HUES6 (cell line): Measurements from ENCODE around the gene MOGAT1.

Experiments used
- H3K27ac ChIP-seq: 2 replicates; pipeline ENCODE4 v1.7.0; 2013; ENCODE audit warnings: low read depth, mild to moderate bottlenecking, low read length, inconsistent platforms
- H3K27me3 ChIP-seq: 2 replicates; pipeline ENCODE4 v1.6.1; 2013; ENCODE audit warnings: low read length; ENCODE audit not compliant: control insufficient read depth, insufficient read depth
- H3K36me3 ChIP-seq: 2 replicates; pipeline ENCODE4 v1.6.1; 2013; ENCODE audit warnings: low read length; ENCODE audit not compliant: control insufficient read depth, insufficient read depth
- H3K4me1 ChIP-seq: 2 replicates; pipeline ENCODE4 v1.6.1; 2013; ENCODE audit warnings: low read length; ENCODE audit not compliant: control insufficient read depth, insufficient read depth
- H3K4me3 ChIP-seq: 2 replicates; pipeline ENCODE4 v1.5.1; 2013; ENCODE audit warnings: low read depth, low read length
- H3K9ac ChIP-seq: one replicate; pipeline ENCODE4 v1.6.1; 2013; ENCODE audit warnings: mild to moderate bottlenecking, low read length
- H3K9me3 ChIP-seq: 2 replicates; pipeline ENCODE4 v1.6.1; 2013; ENCODE audit warnings: low read depth, low read length; ENCODE audit not compliant: control insufficient read depth, insufficient read depth

The MOGAT1 gene

GRCh38 chr2:222651718-222652418, 19.6 kb upstream of the MOGAT1 start:
- H3K9me3 ChIP-seq, result no peaks in the 10 kb centered on the region
- peaks cover 18% of the 10 kb centered on the region for H3K36me3 ChIP-seq
- H3K4me1 ChIP-seq, result no peaks in the 10 kb centered on the region
- H3K4me3 ChIP-seq, result no peak overlapping the region
- H3K9ac ChIP-seq, result no peak overlapping the region
- no peaks in the 10 kb centered on the region for H3K27me3 ChIP-seq
- H3K27ac ChIP-seq, result no peak overlapping the region

GRCh38 chr2:222652491-222653255, 18.8 kb upstream of the MOGAT1 start:
- Histone ChIP-seq H3K36me3 (peaks cover 10% of the 10 kb centered on the region), H3K4me3 (no peak overlapping the region), H3K27me3 (no peaks in the 10 kb centered on the region), H3K9me3 (no peaks in the 10 kb centered on the region), H3K9ac (no peak overlapping the region), H3K4me1 (no peaks in the 10 kb centered on the region), H3K27ac (no peak overlapping the region)

GRCh38 chr2:222653280-222653679, 18.2 kb upstream of the MOGAT1 start:
- Histone ChIP-seq H3K4me1 (no peaks in the 10 kb centered on the region), H3K9ac (no peak overlapping the region), H3K4me3 (no peak overlapping the region), H3K27ac (no peak overlapping the region), H3K9me3 (no peaks in the 10 kb centered on the region), H3K27me3 (no peaks in the 10 kb centered on the region), H3K36me3 (peaks cover 5% of the 10 kb centered on the region)

DNA sequence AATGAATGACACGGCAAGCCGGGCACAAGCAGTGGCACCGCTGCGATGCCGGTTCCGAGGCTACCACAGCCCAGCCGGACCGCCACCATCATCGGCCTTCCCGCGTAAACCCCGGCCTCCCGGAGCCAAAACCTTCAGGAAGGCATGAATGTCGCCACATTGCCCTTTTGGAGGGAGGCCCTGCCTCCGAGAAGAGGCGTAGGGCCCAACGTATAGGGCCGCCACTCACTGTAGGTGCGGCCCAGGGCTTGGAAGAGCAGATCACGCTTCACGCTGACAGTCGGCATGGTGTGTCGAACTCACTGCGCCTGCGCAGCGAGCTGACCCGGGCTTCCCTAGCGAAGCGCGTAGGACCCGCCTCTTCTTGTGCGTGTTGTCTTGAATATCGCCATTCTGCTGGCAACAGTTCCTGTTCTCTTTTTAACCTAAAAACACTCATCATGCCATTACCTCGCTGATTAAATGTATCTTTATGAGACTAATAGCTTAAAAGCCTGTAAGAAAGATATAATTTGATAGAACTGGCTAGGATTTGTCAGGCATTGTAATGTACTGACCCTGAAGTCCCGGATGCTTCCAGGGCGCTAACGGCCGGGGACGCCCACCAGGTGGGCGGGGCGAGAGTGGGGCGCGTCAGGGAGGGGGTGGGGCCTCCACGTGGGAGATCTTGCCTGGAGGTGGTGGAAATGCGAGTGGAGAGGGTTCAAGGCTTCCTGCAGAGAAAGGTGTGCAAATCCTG, 15.5 kb upstream of the MOGAT1 start, which contains the start of gene FARSB:
FARSB (minus strand) TSS at position 306 of the 739 bp plus-strand sequence; CDS start at position 287, 19 bp downstream.
- peak within 1 kb of the TSS; percentile 86 for H3K4me3 ChIP-seq
- no peaks in the 10 kb centered on the region for H3K27me3 ChIP-seq
- H3K9ac ChIP-seq, result peak within 1 kb of the TSS; percentile 98
- H3K9me3 ChIP-seq, result no peaks in the 10 kb centered on the region
- peak within 1 kb of the TSS; percentile 100 for H3K27ac ChIP-seq
- H3K36me3 ChIP-seq, result no peaks in the 10 kb centered on the region
- 0 out of 2 replicates have a peak, but pooled peaks cover 3% of the 10 kb centered on the region for H3K4me1 ChIP-seq

DNA sequence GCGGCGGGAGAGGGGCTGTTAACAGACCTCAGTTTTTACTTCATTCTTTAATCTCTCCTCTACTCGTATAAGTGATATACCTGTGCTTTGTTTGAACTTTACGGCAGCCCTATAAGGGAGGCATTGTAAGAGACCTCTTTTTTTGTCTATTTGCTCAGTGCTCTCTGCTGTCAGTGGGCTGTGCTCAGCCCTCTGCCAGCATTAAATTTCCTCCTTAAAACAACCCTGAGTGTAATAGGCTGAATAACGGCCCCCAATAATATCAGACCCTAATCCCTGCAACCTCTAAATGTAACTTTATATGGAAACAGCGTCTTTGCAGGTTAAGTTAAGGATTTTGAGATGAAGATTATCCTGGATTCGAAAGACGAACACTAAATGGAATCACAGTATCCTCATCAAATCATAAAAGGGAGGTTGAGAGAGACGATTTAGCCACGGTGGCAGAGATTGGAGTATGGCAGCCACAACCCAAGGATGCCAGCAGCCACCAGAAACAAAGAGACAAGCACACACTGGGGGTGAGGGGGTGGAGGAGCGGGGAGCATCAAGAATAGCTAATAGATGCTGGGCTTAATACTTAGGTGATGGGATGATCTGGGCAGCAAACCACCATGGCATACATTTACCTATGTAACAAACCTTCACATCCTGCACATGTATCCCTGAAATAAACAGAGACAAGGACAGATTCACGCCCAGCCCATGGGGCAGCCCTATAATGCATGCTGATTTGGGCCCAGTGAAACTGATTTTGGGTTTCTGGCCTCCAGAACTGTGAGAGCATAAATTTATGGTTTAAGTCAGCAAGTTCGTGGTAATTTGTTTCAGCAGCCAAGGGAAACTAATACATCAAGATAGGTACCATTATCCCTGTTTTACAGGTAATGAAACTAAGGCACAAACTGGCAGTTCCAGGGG, 14.7 kb upstream of the MOGAT1 start:
- Histone ChIP-seq H3K9ac (peak overlapping the region; percentile 98), H3K9me3 (no peaks in the 10 kb centered on the region), H3K27me3 (no peaks in the 10 kb centered on the region), H3K27ac (peak overlapping the region; percentile 100; the same call in 1 of the 2 replicates), H3K4me3 (peak overlapping the region; percentile 86), H3K36me3 (no peaks in the 10 kb centered on the region), H3K4me1 (0 out of 2 replicates have a peak, but pooled peaks cover 3% of the 10 kb centered on the region)

- H3K4me1 ChIP-seq, result 0 out of 2 replicates have a peak, but pooled peaks cover 3% of the 10 kb centered on the region
- H3K36me3 ChIP-seq, result no peaks in the 10 kb centered on the region
- H3K27ac ChIP-seq, result no peak overlapping the region
- H3K9ac ChIP-seq, result no peak overlapping the region
- H3K4me3 ChIP-seq, result no peak overlapping the region
- no peaks in the 10 kb centered on the region for H3K27me3 ChIP-seq
- no peaks in the 10 kb centered on the region for H3K9me3 ChIP-seq
Measured at GRCh38 chr2:222663479-222663878, 8.0 kb upstream of the MOGAT1 start.

GRCh38 chr2:222668494-222669154, 2.8 kb upstream of the MOGAT1 start:
- Histone ChIP-seq H3K4me3 (no peak overlapping the region), H3K27me3 (peaks cover 44% of the 10 kb centered on the region), H3K9me3 (no peaks in the 10 kb centered on the region), H3K4me1 (peaks cover 4% of the 10 kb centered on the region; the same call in 1 of the 2 replicates), H3K9ac (no peak overlapping the region), H3K27ac (no peak overlapping the region), H3K36me3 (no peaks in the 10 kb centered on the region)

DNA sequence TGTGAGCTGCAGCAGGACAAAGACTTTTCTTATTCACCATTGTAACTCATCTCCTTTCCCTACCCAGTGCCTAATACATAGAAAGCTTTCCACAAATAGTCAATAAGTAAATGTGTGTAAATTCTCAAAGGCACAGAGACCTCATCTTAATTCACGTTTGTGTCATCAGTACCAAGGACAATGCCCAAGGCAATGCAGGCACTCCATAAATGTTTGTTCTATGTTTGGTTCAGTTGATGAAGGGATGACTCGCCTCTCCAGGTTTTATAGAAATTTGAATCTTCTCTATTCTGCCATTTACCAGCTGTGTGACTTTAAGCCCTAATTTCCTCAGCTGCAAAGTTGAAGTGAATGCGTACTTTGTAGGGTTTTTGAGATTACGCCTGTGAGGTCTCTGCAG, 2.1 kb upstream of the MOGAT1 start:
- peaks cover 4% of the 10 kb centered on the region; the same call in 1 of the 2 replicates for H3K4me1 ChIP-seq
- H3K9ac ChIP-seq, result no peak overlapping the region
- no peak overlapping the region for H3K4me3 ChIP-seq
- no peak overlapping the region for H3K27ac ChIP-seq
- H3K27me3 ChIP-seq, result peaks cover 44% of the 10 kb centered on the region
- no peaks in the 10 kb centered on the region for H3K9me3 ChIP-seq
- no peaks in the 10 kb centered on the region for H3K36me3 ChIP-seq

DNA sequence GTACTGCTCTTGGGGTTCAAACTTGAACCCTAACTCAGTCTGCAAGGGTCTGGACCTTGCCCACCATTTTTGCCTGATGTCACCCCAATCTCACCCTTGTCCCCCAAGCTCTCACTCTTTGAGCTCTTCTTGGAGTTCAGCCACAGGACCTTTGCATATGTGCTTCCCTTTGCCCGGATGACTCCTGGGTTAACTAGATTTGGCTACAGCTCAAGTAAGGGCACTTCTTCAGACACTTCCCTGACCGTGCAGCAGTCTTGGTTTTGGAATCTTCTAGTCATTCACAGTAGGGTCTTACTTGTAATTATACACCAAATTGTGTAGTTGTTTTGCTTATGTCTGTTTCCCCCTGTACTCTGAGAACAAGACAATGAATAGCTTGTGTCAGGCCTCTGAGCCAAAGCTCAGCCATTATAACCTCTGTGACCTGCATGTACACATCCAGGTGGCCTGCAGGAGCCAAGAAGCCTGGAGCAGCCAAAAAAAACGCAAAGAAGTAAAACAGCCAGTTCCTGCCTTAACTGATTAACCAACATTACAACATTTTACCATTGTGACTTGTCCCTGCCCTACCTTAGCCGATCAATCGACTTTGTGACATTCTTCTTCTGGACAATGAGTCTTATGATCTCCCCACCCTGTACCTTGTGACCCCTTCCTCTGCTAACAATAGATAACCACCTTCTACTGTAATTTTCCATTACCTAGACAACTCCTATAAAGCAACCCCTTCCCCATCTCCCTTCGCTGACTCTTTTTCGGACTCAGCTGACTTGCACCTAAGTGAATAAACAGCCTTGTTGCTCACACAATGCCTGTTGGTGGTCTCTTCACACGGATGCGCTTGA, 1.0 kb upstream of the MOGAT1 start:
- H3K27ac ChIP-seq, result no peak overlapping the region

More for the DNA sequence above, 1.0 kb upstream of the MOGAT1 start:
- H3K36me3 ChIP-seq, result no peaks in the 10 kb centered on the region
- H3K4me3 ChIP-seq, result peak overlapping the region; percentile 81; the same call in 1 of the 2 replicates
- H3K9ac ChIP-seq, result no peak overlapping the region
- peaks cover 44% of the 10 kb centered on the region for H3K27me3 ChIP-seq
- no peaks in the 10 kb centered on the region for H3K9me3 ChIP-seq
- H3K4me1 ChIP-seq, result peaks cover 4% of the 10 kb centered on the region; the same call in 1 of the 2 replicates
